Nephron progenitor cell (in vitro differentiated cells): ENCODE measurements around the gene BCAR3.
A peak's percentile ranks its signal among the peaks of the same experiment; 100 is the strongest.

Experiments used
- DNase-seq: peaks from one replicate; pipeline ENCODE4 v3.0.0; 2021
- H3K27ac Mint-ChIP-seq: 2 replicates; pipeline ENCODE4 v1.8.0; 2021; ENCODE audit warnings: mild to moderate bottlenecking, moderate library complexity, mixed read lengths
- H3K27me3 Mint-ChIP-seq: 2 replicates; pipeline ENCODE4 v1.8.0; 2021; ENCODE audit warnings: mild to moderate bottlenecking, low read depth, mixed read lengths; ENCODE audit not compliant: poor library complexity
- H3K36me3 Mint-ChIP-seq: 2 replicates; pipeline ENCODE4 v1.8.0; 2021; ENCODE audit warnings: low read depth, mixed read lengths
- H3K4me1 Mint-ChIP-seq: 2 replicates; pipeline ENCODE4 v1.8.0; 2021; ENCODE audit warnings: mixed read lengths
- H3K4me3 Mint-ChIP-seq: 2 replicates; pipeline ENCODE4 v1.8.0; 2021; ENCODE audit warnings: mild to moderate bottlenecking, moderate library complexity, mixed read lengths
- H3K9me3 Mint-ChIP-seq: 2 replicates; pipeline ENCODE4 v1.8.0; 2021; ENCODE audit warnings: mild to moderate bottlenecking, moderate library complexity, mixed read lengths
- CTCF ChIP-seq: fragments of 200-600 bp; sonication (generic); IDR thresholded peaks from 2 replicates; pipeline ENCODE4 v1.5.0; 2021; ENCODE audit warnings: antibody characterized with exemption

BCAR3 gene

GRCh38 chr1:93641527-93641926 is 40.1 kb downstream of the BCAR3 start:
- TF ChIP-seq CTCF = no peak
- H3K36me3 Mint-ChIP-seq = peaks cover 45% of the 10 kb centered on the region
- H3K4me1 Mint-ChIP-seq = peaks cover 46% of the 10 kb centered on the region
- H3K9me3 Mint-ChIP-seq = no peaks in the 10 kb centered on the region
- H3K4me3 Mint-ChIP-seq = no peak overlapping the region
- H3K27me3 Mint-ChIP-seq = no peaks in the 10 kb centered on the region
- peak overlapping the region; percentile 46 for H3K27ac Mint-ChIP-seq
- DNase-seq = no peak

GRCh38 chr1:93640656-93641440 is 40.8 kb downstream of the BCAR3 start:
- H3K9me3 Mint-ChIP-seq = no peaks in the 10 kb centered on the region
- no peaks in the 10 kb centered on the region for H3K27me3 Mint-ChIP-seq
- no peak for DNase-seq
- no peak overlapping the region for H3K27ac Mint-ChIP-seq
- no peak overlapping the region for H3K4me3 Mint-ChIP-seq
- TF ChIP-seq CTCF = no peak
- peaks cover 53% of the 10 kb centered on the region for H3K4me1 Mint-ChIP-seq
- H3K36me3 Mint-ChIP-seq = peaks cover 52% of the 10 kb centered on the region

GRCh38 chr1:93638981-93639380 is 42.7 kb downstream of the BCAR3 start:
- H3K4me3 Mint-ChIP-seq = no peak overlapping the region
- no peak for DNase-seq
- no peak overlapping the region for H3K27ac Mint-ChIP-seq
- H3K36me3 Mint-ChIP-seq = peaks cover 58% of the 10 kb centered on the region
- H3K9me3 Mint-ChIP-seq = peaks cover 8% of the 10 kb centered on the region
- H3K4me1 Mint-ChIP-seq = peaks cover 39% of the 10 kb centered on the region
- H3K27me3 Mint-ChIP-seq = no peaks in the 10 kb centered on the region
- no peak for TF ChIP-seq CTCF

GRCh38 chr1:93638307-93638847 is 43.3 kb downstream of the BCAR3 start:
- TF ChIP-seq CTCF = no peak
- Mint-ChIP-seq H3K4me3 (no peak overlapping the region), H3K27ac (peak overlapping the region; percentile 67), H3K36me3 (peaks cover 58% of the 10 kb centered on the region), H3K9me3 (peaks cover 9% of the 10 kb centered on the region), H3K27me3 (no peaks in the 10 kb centered on the region), H3K4me1 (peaks cover 33% of the 10 kb centered on the region)
- no peak for DNase-seq

GRCh38 chr1:93636712-93637111 is 44.9 kb downstream of the BCAR3 start:
- Mint-ChIP-seq H3K36me3 (peaks cover 55% of the 10 kb centered on the region), H3K27ac (no peak overlapping the region), H3K4me3 (no peak overlapping the region), H3K27me3 (no peaks in the 10 kb centered on the region), H3K4me1 (peaks cover 24% of the 10 kb centered on the region), H3K9me3 (peaks cover 9% of the 10 kb centered on the region)
- TF ChIP-seq CTCF = no peak
- DNase-seq = no peak
